Fibroblast of skin of abdomen (primary cell): ENCODE results near the gene AHDC1. TPM values are rescaled to one million over a fixed set of nuclear protein-coding genes. Genes with fewer than 3 reads are reported as not detected.
"Not testable (repeated sequence)": the region's sequence is repeated elsewhere in the genome, so short reads cannot be mapped to it uniquely, and the experiment has no call there.

Experiments
- DNase-seq: peaks from one replicate; pipeline ENCODE4 v3.0.0-alpha.2; 2013
- polyA plus RNA-seq, 2 experiments: library from polyadenylated mRNA; unstranded; fragments of 120-200 nt; gene quantifications; one replicate each; pipeline ENCODE4 v1.2.1, GENCODE V29; 2013; ENCODE audit not compliant: insufficient read length in 2 of 2

Gene AHDC1, protein sequence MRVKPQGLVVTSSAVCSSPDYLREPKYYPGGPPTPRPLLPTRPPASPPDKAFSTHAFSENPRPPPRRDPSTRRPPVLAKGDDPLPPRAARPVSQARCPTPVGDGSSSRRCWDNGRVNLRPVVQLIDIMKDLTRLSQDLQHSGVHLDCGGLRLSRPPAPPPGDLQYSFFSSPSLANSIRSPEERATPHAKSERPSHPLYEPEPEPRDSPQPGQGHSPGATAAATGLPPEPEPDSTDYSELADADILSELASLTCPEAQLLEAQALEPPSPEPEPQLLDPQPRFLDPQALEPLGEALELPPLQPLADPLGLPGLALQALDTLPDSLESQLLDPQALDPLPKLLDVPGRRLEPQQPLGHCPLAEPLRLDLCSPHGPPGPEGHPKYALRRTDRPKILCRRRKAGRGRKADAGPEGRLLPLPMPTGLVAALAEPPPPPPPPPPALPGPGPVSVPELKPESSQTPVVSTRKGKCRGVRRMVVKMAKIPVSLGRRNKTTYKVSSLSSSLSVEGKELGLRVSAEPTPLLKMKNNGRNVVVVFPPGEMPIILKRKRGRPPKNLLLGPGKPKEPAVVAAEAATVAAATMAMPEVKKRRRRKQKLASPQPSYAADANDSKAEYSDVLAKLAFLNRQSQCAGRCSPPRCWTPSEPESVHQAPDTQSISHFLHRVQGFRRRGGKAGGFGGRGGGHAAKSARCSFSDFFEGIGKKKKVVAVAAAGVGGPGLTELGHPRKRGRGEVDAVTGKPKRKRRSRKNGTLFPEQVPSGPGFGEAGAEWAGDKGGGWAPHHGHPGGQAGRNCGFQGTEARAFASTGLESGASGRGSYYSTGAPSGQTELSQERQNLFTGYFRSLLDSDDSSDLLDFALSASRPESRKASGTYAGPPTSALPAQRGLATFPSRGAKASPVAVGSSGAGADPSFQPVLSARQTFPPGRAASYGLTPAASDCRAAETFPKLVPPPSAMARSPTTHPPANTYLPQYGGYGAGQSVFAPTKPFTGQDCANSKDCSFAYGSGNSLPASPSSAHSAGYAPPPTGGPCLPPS (N-terminal part only)
- 21.9 TPM for polyA plus RNA-seq (2013, experiment 1 of 2; ENCODE audit: insufficient read length)
- 23.4 TPM for polyA plus RNA-seq (2013, experiment 2 of 2; ENCODE audit: insufficient read length)

DNA sequence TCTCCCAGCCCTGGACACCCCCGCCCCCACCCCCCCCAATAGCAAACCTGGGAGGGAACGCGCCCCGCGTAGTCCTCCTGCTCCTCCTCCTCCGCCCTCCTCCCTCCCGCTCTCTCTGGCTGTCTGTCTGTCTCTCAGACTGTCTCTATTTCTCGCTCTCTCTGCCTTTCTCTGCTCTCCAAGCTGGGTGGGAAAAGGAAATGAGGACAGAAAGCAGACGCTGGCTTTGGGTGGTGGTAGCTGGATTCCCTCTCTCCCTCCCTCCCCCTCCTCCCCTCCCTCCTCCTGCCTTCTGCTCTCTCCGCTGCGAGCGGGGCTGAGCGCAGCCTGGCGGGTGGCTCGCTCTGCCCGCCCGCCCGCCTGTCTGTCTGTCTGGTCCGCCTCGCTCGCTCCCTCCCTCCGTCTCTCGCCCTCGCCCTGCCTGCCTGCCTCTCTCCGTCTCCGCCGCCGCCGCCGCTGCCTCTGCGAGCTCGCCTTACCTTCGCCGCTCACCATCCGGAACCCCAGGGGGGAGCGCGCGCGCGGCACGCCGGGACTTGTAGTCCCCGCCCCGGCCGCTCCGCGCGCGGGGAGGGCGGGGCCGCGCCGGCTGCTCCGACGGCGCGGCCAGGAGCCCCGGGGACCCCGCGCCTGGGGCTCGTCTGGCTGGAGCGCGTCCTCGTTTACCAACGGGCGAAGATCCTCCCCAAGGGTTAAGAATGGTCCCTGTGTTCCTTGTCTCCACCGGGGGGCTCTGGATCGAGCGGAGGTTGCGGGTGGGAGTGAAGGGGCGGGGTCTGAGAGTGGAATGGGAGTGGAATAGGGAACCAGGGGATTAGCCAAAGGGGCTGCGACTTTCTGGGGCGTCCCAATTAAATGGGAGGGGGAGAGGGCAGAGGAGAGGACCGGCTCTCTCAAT is at the start of gene AHDC1:
Gene AHDC1, minus strand, starts transcription at position 464 of the 898 bp plus-strand sequence. CDS start 52,029 bp downstream, outside the sequence.
- DNase-seq: peak; percentile 90

GRCh38 chr1:27652111-27652864 is 48.3 kb upstream of the AHDC1 start:
- peak; percentile 37 for DNase-seq

GRCh38 chr1:27650539-27651175 is 46.7 kb upstream of the AHDC1 start:
- peak; percentile 82 for DNase-seq

DNA sequence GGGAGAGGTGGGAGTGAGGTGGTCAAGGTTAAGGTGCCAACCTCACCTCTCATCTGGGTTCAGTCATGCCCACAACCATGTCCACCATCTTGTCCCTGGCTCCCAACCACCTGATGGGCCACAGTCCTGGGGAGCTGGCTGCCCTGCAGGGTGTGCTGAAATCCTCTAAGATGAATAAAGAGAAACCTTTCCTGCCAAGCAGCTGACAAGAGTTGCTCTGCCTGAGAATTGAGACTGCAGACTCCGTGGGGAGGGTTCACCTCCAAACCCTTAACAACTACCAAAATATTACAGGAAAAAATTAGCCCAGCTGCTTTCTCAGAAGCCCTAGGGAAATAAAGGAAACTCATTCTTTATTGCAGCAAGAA is 46.2 kb upstream of the AHDC1 start:
- DNase-seq: no peak

DNA sequence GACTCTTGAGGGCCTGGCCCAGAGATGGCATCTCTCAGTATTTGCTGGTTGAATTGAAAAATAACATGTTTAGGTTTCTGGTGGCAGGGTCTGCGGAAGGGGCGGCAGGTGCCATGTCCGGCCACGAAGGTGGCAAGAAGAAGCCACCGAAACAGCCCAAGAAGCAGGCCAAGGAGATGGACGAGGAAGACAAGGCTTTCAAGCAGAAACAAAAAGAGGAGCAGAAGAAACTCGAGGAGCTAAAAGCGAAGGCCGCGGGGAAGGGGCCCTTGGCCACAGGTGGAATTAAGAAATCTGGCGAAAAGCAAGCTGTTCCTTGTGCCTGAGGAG is 45.3 kb upstream of the AHDC1 start:
- DNase-seq: no peak

DNA sequence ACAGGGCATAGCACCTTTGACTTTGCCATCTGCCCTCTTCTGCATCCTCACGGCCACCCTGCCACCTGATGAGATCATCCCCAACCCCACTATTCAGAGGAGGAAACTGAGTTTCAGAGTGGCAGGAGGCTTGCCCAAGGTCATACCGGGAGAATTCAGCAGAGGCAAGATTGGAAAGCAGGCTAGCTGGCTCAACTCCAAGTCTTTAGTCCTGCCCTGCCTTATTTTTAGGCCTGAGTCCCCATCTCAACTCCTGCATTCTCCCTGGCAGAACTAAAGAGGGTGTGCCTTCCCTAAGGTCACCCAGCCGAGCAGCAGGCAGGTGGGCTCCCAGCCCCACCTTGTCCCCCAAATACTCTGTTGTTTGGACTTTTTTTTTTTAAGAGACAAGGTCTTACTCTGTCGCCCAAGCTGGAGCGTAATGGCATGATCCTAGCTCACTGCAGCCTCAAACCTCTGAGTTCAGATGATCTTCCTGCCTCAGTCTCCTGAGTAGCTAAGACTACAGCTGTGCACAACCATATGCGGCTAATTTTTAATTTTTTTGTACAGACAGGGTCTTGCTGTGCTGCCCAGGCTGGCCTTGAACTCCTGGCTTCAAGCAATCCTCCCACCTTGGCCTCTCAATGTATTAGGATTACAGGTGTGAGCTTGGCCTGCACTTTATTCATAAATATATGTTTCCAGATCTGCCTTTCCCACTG is 44.8 kb upstream of the AHDC1 start:
- DNase-seq: no peak

DNA sequence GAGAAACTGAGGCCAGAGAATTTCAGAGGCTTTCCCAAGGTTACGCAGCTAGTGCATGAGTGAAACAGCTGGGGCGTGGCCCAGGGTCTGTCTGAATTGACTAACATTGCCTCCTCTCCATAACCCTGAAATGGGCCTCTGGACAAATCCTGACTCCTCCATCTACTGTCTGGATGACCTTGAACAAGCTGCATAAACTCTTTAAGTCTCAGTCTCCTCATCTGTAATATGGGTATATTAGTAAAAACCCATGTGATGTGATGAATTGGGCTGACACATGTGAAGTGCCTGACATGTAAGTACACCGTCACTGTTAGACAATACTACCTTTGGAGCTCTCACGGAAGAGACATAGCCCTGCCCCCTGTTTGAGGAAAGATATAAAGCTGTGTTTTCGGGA is 43.4 kb upstream of the AHDC1 start:
- no peak for DNase-seq

DNA sequence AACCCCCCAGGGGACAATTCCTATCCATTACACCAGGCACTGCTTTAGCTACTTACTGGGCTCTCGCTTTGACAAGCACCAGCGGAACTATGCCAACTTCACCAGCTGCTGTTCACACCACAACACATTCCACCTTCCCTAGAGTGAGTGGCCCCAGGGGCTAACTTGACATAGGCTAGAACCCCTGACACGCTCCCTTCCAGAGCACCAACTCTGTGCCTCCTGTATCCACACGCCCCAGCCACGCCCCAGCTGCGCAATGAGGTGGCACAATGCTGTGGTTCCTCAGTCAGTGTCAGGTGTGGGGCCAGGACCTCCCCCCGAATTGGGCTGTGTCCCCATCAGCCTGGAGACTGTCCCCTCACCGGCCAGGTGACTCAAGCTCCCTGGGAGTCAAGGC is 42.7 kb upstream of the AHDC1 start:
- no peak for DNase-seq

- DNase-seq: no peak
Measured at GRCh38 chr1:27645071-27645415, 41.1 kb upstream of the AHDC1 start.

DNA sequence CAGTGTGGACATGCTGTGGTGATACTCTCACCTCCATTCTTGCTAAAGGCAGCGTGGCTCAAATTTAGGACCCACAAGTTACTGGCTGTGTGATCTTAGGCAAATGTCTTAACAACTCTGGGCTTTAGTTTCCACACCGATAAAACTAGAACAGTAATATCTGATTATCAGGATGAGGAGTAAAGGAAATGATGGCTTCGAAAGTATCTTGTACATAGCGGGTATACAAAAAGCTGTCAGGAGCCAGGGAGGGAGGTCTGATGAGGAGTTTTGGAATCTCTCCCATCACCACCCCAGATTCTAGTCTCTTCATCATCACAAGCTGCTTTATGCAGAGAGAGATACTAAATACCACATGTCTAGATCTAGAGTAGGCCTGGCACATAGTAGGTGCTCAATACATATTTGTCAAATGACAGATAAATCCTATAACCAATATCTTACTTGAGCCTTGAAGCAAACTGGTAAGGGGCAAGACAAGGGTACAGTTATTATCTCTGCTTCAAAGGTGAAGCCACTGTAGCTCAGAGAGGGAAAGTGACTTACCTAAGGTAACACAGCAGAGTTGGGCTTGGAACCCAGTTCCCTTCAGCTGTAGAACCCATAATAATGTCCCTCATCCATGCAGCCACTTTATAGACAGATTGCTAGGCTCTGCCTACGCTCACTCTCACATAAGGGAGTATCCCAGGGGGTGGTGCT is 40.6 kb upstream of the AHDC1 start:
- no peak for DNase-seq

DNA sequence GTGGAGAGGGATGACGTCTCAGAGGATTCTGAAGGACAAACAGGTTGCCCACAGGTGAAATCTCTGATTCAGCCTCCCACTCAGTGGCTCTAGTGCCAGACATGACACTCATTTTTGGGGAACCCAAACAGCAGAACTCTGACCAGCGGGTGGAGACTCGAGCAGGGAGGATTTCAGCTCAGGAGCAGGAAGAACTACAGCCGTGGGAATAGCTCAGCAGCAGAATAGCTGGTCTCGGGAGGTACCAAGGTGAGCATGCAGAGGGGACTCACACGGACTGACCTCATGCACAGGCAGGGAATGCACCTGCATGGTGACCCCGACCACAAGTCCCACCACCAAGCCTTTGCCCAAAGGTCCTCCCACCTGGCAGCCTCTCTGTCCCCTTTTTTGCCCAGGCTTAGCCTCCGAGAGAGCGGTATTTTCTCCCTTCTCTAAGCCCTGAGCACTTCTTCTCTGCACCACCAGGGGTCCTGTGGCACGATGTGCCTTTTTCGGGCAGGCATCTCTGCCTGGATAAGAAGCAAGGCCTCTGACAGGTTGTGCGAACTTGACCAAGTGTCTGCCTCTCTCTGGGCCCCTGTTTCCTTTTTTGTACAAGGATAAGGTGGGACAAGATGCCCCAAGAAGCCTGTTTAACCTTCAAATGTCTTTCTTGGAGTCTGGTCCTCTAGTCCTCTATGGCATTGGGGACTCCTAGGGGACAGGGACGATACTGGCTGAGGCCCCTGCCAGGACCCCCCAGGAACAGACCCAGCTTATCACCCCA is 39.8 kb upstream of the AHDC1 start:
- peak; percentile 45 for DNase-seq

- DNase-seq: not testable (repeated sequence)
Measured at GRCh38 chr1:27640514-27640913, 36.6 kb upstream of the AHDC1 start.

GRCh38 chr1:27638805-27639204 is 34.9 kb upstream of the AHDC1 start:
- no peak for DNase-seq

DNA sequence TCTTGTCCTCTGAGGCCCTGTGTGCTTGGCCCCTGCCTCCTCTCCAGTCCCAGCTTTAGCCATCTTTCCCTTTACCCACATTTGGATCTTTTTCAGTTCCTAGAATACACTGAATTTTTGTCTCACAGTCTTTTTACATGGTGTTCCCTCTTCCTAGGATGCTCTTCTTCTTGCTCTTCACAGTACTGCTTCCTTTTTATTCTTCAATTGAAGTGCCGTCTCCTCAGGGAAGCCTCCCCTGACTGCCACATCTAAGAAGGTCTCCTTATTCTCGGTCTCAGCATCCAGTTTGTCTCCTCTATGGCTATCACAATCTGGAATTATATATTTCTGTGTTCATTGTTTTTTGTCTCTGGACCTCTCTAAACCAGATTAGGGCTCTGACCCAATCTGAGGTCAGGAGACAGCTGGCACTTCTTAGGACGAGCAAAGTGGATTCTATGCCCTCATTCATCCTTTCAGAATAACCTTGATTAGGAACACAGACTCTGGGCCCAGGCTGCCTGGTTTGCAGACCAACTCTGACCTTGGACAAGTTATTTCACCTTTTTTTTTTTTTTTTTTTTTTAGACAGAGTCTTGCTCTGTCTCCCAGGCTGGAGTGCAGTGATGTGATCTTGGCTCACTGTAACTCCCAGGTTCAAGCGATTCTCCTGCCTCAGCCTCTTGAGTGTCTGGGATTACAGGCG is 34.2 kb upstream of the AHDC1 start:
- no peak for DNase-seq

GRCh38 chr1:27635396-27636142 is 31.6 kb upstream of the AHDC1 start:
- DNase-seq: no peak

DNA sequence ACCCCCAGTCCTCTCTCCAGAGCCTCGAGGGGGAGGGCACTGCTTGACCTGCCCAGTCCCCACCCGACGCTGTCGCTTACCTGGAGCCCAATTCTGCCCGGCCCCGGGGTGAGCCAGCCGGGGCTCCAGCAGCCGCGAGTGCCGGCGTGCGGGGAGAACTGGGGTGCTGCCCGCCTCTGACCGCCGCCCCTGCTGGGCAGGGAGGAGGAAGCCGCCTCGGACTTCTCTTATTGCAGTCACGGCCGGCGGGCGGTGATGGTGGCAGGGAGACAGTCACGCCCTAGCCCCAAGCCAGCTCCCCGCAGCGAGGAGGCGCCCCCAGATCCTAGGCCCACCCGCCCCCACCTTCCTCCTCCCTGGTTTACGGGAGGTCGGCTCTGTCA is 31.0 kb upstream of the AHDC1 start, which contains the start of gene FGR:
Gene FGR, minus strand, starts transcription at position 201 of the 383 bp plus-strand sequence. CDS start 11,269 bp downstream, outside the sequence.
- no peak for DNase-seq
